Lower leg skin (tissue), 4 donors: ENCODE data around the gene SHCBP1L. TPM values are rescaled to one million over a fixed set of nuclear protein-coding genes. Genes with fewer than 3 reads are reported as not detected.

Experiments used
- DNase-seq, 2 donors: peaks; one replicate each; pipeline ENCODE4 v3.0.0-alpha.2; 2019; ENCODE audit warnings: low spot score in 2 of 2
- H3K4me3 ChIP-seq: fragments of 200-600 bp; sonication (generic); 2 replicates; pipeline ENCODE4 v1.5.1; 2017; ENCODE audit warnings: mild to moderate bottlenecking, low read depth; ENCODE audit not compliant: poor library complexity, severe bottlenecking
- POLR2A ChIP-seq, 2 donors: fragments of 450-650 bp; IDR thresholded peaks; one replicate each; pipeline ENCODE4 v1.6.1; 2016 to 2017; ENCODE audit warnings: antibody characterized with exemption in 2 of 2, mild to moderate bottlenecking in 1 of 2, moderate library complexity in 1 of 2
- WGBS, 2 donors: methylation state at CpG; one replicate each; pipeline ENCODE4 v1.1.5; 2018; 5-methylcytosine and 5-hydroxymethylcytosine counted together
- intact Hi-C: fragments of 100-400 bp; cut with DNase I; formaldehyde crosslinking; loops from one replicate; pipeline ENCODE4 v1.15.0; 2023; ENCODE audit warnings: low total_unique reads
- total RNA-seq, 4 donors: library from RNA; depleted of rRNA; stranded (reverse); fragments of >200 nt; gene quantifications; one replicate each; pipeline ENCODE4 v1.1.0, GENCODE V29; 2016
- TF ChIP-seq, protein P1 (sequence below), 3 donors: fragments of 450-650 bp; IDR thresholded peaks; one replicate each; pipeline ENCODE4 v1.5.1; 2016; ENCODE audit warnings: antibody characterized with exemption in 3 of 3, mild to moderate bottlenecking in 3 of 3, moderate library complexity in 2 of 3

Gene SHCBP1L
- total RNA-seq, 4 donors from 2014 or later: 3.4 TPM; not detected in 3

DNA sequence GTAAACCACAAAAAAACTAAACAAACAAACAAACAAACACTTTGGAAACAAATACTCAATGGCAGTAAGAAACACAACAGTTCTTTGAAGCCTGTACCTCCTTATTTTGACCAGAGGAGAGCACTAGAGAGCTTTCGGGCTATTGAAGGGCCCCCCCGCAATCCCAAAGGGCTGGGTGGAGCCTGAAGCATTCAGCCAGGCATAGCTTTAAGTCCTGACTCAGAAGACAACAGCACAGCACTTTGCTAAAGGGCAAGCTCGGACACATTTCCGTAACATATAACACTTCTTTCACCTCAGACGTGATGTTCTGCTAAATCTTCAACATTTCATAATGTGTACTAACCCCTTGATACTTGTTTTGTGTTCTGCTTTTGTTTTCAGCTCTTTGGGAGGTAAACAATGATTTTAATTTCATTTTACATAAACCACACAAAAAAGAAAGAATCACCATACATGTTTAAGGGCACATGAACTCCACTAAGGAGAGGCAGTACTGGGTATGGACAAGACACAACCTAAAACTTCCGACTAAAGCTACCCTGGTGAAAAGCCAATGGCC lies 9.7 kb upstream of the SHCBP1L start:
- peak; percentile 84 to 95 for DNase-seq
- intact Hi-C loops: no loop called here
- no peak overlapping the region for H3K4me3 ChIP-seq
- TF ChIP-seq POLR2A (IDR thresholded peaks at IDR 0.05): no peak
- TF ChIP-seq, protein P1, sequence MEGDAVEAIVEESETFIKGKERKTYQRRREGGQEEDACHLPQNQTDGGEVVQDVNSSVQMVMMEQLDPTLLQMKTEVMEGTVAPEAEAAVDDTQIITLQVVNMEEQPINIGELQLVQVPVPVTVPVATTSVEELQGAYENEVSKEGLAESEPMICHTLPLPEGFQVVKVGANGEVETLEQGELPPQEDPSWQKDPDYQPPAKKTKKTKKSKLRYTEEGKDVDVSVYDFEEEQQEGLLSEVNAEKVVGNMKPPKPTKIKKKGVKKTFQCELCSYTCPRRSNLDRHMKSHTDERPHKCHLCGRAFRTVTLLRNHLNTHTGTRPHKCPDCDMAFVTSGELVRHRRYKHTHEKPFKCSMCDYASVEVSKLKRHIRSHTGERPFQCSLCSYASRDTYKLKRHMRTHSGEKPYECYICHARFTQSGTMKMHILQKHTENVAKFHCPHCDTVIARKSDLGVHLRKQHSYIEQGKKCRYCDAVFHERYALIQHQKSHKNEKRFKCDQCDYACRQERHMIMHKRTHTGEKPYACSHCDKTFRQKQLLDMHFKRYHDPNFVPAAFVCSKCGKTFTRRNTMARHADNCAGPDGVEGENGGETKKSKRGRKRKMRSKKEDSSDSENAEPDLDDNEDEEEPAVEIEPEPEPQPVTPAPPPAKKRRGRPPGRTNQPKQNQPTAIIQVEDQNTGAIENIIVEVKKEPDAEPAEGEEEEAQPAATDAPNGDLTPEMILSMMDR (IDR thresholded peaks at IDR 0.05): peak in 2 of 3 donors; percentile 56 to 75
- WGBS, 2 donors: 3 to 4% methylated on average over 6 of the region's 6 CpGs

DNA sequence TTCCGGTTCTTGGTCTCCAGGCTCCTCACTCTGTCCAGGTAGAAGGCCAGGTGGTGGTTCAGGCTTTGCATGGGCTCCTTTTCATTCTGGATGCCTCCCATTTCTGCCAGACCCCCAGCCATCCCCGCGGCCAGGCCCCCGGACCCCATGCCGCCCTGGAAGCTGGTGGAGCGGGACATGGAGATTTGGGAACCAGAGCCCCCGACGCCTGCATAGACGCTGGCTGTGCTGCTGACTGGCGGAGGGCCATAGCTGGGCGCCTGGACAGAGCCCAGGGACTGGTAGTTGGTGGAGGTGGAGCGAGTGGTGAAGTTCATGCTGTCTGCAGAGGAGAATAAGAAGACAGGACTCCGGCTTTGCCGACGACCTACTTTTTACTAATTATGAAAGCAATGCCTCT lies 7.1 kb upstream of the SHCBP1L start:
- no peak for DNase-seq
- WGBS, 2 donors: 86 to 88% methylated on average over 15 of the region's 15 CpGs
- H3K4me3 ChIP-seq: no peak overlapping the region
- intact Hi-C loops: no loop called here
- TF ChIP-seq POLR2A (IDR thresholded peaks at IDR 0.05): no peak
- TF ChIP-seq, protein P1 (IDR thresholded peaks at IDR 0.05): no peak

DNA sequence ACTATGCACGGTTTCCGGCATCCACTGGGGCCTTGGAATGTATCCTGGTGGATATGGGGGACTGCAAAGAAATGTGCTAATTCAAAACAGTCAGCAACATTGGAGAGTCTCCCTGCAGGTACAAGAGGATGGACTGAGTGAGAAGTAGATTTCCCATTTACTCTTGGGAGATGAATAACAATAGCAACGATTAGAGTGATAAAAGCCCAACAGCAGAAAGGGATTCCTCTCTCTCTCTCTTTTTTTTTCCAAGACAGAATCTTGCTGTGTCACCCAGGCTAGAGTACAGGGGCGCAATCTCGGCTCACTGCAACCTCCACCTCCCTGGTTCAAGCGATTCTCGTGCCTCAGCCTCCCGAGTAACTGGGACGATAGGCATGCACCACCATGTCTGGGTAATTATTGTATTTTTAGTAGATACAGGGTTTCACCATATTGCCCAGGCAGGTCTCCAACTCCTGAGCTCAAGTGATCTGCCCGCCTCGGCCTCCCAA lies 5.0 kb upstream of the SHCBP1L start:
- 85 to 86% methylated on average over 11 of the region's 11 CpGs for WGBS, 2 donors
- no peak overlapping the region for H3K4me3 ChIP-seq
- intact Hi-C loops: no loop called here
- DNase-seq: no peak
- no peak for TF ChIP-seq POLR2A (IDR thresholded peaks at IDR 0.05)
- TF ChIP-seq, protein P1 (IDR thresholded peaks at IDR 0.05): no peak

DNA sequence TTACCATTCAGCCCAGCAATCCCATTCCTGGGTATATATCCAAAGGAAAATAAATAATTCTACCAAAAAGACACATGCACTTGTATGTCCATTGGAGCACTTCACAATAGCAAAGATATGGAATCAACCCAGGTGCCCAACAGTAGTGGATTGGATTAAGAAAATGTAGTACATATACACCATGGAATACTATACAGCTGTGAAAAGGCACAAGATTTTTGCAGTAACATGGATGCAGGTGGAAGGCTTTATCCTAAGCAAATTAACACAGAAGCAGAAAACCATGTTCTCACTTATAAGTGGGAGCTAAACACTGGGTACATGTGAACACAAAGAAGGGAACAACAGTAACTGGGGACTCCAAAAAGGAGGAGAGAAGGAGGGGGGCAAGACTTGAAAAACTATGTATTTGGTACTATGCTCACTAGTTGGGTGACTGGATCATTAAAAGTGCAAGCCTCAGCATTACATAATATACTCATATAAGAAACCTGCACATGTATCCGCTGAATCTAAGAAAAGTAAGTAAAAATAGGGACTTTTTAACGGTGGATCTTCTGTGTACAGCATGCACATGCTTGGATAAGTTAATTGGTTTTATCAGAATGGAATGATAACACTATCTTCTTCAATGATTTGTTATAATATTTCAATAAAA lies 3.9 kb upstream of the SHCBP1L start:
- WGBS, 2 donors: 91 to 93% methylated on average over 2 of the region's 2 CpGs
- H3K4me3 ChIP-seq: no peak overlapping the region
- TF ChIP-seq, protein P1 (IDR thresholded peaks at IDR 0.05): no peak
- TF ChIP-seq POLR2A (IDR thresholded peaks at IDR 0.05): no peak
- intact Hi-C loops: no loop called here
- DNase-seq: no peak

DNA sequence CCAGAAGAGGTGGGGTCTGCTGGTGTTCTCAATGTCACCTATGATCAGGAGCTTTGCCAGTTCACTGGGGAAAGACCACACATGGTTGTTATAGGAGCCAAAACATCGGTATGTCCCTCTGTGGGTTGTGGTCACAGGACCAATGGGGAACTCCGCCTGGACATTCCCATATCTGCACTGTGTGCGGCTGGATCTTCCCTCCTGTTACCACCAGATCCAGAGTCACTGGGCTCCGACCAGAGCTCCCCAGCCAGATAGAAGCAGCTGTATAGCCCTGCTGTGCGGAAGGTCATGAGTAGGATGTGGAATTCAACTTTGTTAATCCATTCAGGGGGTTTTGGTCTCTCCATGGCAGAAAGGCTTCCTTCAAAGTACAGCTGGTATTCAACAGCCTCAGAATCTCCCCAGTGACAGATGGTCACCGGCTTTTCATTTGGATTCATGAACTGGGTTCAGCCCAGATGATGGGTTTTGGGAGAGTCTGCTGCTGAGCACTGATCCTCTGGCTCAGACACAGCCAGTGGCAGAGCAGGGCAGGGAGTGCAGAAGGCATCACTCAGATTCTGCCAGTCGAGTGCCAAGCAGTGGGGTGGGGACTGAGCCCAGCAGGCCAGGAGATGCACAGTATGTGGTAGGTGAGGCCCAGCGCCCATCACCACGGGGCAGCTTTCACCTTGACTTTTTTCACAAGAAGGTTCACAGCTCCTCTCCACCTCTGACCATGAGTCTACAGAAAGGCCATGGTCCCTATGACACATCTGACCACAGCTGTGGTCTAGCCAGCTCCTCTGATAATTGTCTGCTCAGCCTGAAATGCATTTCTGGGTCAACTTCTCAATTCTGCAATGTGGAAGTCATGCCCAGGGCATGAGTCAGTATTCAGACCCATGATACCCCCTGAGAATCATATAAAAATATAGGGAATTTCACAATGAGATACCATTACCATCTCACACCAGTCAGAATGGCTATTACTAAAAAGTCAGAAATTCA lies 2.9 kb upstream of the SHCBP1L start:
- 90 to 92% methylated on average over 8 to 9 of the region's 9 CpGs for WGBS, 2 donors
- no peak for DNase-seq
- intact Hi-C loops: no loop called here
- TF ChIP-seq, protein P1 (IDR thresholded peaks at IDR 0.05): no peak
- TF ChIP-seq POLR2A (IDR thresholded peaks at IDR 0.05): no peak
- no peak overlapping the region for H3K4me3 ChIP-seq
